GM12878 (cell line): ENCODE results near the gene ADRA2C. TPM values are rescaled to one million over a fixed set of nuclear protein-coding genes. Genes with fewer than 3 reads are reported as not detected.

ENCODE experiments used
- BACH1 ChIP-seq: fragments of 450-650 bp; IDR thresholded peaks from 2 replicates; pipeline ENCODE4 v1.6.1; 2017; ENCODE audit warnings: mild to moderate bottlenecking, borderline replicate concordance
- CHD4 ChIP-seq: fragments of 200-600 bp; sonication (generic); IDR thresholded peaks from 2 replicates; pipeline ENCODE4 v1.6.1; 2016; ENCODE audit warnings: mild to moderate bottlenecking
- ESRRA ChIP-seq: IDR thresholded peaks from 2 replicates; pipeline ENCODE4 v1.6.1; 2012; ENCODE audit warnings: mild to moderate bottlenecking, low read length, improper control_type of control experiment
- KDM1A ChIP-seq: fragments of 200-600 bp; sonication (generic); IDR thresholded peaks from 2 replicates; pipeline ENCODE4 v1.6.1; 2016; ENCODE audit warnings: borderline replicate concordance
- MTA3 ChIP-seq: IDR thresholded peaks from 2 replicates; pipeline ENCODE4 v1.6.1; 2012; ENCODE audit warnings: low read length, inconsistent platforms, borderline replicate concordance
- SIN3A ChIP-seq: IDR thresholded peaks from 2 replicates; pipeline ENCODE4 v1.6.1; 2012; ENCODE audit warnings: low read depth, low read length, improper control_type of control experiment
- SUZ12 ChIP-seq: fragments of 200-600 bp; sonication (generic); IDR thresholded peaks from one replicate; pipeline ENCODE4 v1.6.1; 2018; ENCODE audit warnings: antibody characterized with exemption, mild to moderate bottlenecking; ENCODE audit not compliant: unreplicated experiment
- TCF3 ChIP-seq: IDR thresholded peaks from 2 replicates; pipeline ENCODE4 v1.6.1; 2012; ENCODE audit warnings: low read depth, mild to moderate bottlenecking, low read length, borderline replicate concordance; ENCODE audit not compliant: insufficient read depth
- ZSCAN29 ChIP-seq: fragments of 450-650 bp; IDR thresholded peaks from 2 replicates; pipeline ENCODE4 v1.6.1; 2017; ENCODE audit warnings: mild to moderate bottlenecking, moderate library complexity
- polyA plus RNA-seq, 11 experiments: library from polyadenylated mRNA; depleted of rRNA in 4 of 11; unstranded in 6 of 11; stranded (reverse) in 5 of 11; fragments of >200 nt; fragmentation: Nextera tagmentation in 4 of 11; fragmentation: Illumina TruSeq in 1 of 11; extraction: Ambion mirVana in 4 of 11; extraction: Trizol in 1 of 11; gene quantifications; 1 replicate in 1 of 11; 2 replicates in 10 of 11; pipeline versions ENCODE4 v1.2.1 to v1.2.3, GENCODE V29; 2011 to 2016; ENCODE audit warnings: inconsistent platforms in 2 of 11, missing spikeins in 2 of 11, low read depth in 1 of 11
- total RNA-seq, 4 experiments: library from RNA; depleted of rRNA in 3 of 4; stranded (reverse); fragments of >200 nt in 3 of 4; fragmentation: Illumina TruSeq in 1 of 4; extraction: Trizol in 1 of 4; gene quantifications; 2 replicates each; pipeline versions ENCODE4 v1.2.1 to v1.2.3, GENCODE V29; 2013 to 2021
- TF ChIP-seq, protein P1 (sequence below): fragments of 450-650 bp; IDR thresholded peaks from 2 replicates; pipeline ENCODE4 v1.6.1; 2017; ENCODE audit warnings: mild to moderate bottlenecking, moderate library complexity
- TF ChIP-seq, protein P2 (sequence below): fragments of 150-350 bp; IDR thresholded peaks from 2 replicates; pipeline ENCODE4 v1.6.1; 2014; ENCODE audit warnings: mild to moderate bottlenecking, low read depth, low read length

The ADRA2C gene
- total and polyA plus RNA-seq, 10 of the 15 experiments (the other 5 are each of a cell fraction or from before 2014, with no cell fraction given): 0.15 TPM; not detected in 9

DNA sequence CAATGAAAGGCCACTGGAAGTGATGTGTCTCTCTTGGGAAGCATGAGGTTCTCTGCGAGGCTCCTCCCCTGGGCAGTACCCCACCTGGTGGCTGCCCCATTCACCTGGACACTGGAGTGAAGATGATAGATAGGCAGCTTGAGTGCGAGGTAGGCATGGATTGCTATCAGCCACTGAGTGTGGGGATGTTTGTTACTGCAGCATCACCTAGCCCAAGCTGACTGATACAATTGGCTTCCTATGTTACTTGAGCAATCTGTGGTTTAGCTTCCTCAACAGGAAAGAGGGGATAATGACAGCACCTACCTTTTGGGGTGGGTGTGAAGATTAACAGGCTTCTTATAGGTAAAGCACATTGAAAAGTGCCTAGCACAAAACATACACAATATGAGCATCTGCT is 30.8 kb downstream of the ADRA2C start (continued):
- TF ChIP-seq, protein P1, sequence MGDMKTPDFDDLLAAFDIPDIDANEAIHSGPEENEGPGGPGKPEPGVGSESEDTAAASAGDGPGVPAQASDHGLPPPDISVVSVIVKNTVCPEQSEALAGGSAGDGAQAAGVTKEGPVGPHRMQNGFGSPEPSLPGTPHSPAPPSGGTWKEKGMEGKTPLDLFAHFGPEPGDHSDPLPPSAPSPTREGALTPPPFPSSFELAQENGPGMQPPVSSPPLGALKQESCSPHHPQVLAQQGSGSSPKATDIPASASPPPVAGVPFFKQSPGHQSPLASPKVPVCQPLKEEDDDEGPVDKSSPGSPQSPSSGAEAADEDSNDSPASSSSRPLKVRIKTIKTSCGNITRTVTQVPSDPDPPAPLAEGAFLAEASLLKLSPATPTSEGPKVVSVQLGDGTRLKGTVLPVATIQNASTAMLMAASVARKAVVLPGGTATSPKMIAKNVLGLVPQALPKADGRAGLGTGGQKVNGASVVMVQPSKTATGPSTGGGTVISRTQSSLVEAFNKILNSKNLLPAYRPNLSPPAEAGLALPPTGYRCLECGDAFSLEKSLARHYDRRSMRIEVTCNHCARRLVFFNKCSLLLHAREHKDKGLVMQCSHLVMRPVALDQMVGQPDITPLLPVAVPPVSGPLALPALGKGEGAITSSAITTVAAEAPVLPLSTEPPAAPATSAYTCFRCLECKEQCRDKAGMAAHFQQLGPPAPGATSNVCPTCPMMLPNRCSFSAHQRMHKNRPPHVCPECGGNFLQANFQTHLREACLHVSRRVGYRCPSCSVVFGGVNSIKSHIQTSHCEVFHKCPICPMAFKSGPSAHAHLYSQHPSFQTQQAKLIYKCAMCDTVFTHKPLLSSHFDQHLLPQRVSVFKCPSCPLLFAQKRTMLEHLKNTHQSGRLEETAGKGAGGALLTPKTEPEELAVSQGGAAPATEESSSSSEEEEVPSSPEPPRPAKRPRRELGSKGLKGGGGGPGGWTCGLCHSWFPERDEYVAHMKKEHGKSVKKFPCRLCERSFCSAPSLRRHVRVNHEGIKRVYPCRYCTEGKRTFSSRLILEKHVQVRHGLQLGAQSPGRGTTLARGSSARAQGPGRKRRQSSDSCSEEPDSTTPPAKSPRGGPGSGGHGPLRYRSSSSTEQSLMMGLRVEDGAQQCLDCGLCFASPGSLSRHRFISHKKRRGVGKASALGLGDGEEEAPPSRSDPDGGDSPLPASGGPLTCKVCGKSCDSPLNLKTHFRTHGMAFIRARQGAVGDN: no peak
- TF ChIP-seq, protein P2, sequence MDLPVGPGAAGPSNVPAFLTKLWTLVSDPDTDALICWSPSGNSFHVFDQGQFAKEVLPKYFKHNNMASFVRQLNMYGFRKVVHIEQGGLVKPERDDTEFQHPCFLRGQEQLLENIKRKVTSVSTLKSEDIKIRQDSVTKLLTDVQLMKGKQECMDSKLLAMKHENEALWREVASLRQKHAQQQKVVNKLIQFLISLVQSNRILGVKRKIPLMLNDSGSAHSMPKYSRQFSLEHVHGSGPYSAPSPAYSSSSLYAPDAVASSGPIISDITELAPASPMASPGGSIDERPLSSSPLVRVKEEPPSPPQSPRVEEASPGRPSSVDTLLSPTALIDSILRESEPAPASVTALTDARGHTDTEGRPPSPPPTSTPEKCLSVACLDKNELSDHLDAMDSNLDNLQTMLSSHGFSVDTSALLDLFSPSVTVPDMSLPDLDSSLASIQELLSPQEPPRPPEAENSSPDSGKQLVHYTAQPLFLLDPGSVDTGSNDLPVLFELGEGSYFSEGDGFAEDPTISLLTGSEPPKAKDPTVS: no peak
- TF ChIP-seq SUZ12 (no peak), TCF3 (no peak), KDM1A (no peak), MTA3 (no peak), BACH1 (no peak), SIN3A (no peak), ZSCAN29 (no peak), CHD4 (no peak), ESRRA (no peak)
